Glutamatergic neuron (in vitro differentiated cells): ENCODE data around the gene PTBP3. TPM values are rescaled to one million over a fixed set of nuclear protein-coding genes. Genes with fewer than 3 reads are reported as not detected.

Experiments used
- DNase-seq: peaks from one replicate; pipeline ENCODE4 v3.0.0; 2022
- H3K27ac Mint-ChIP-seq: one replicate; pipeline ENCODE4 v1.8.0; 2020; ENCODE audit warnings: mild to moderate bottlenecking, mixed read lengths, inconsistent platforms; ENCODE audit not compliant: unreplicated experiment
- H3K27me3 Mint-ChIP-seq: one replicate; pipeline ENCODE4 v1.8.0; 2020; ENCODE audit warnings: mild to moderate bottlenecking, moderate library complexity, mixed read lengths, inconsistent platforms; ENCODE audit not compliant: unreplicated experiment
- H3K36me3 Mint-ChIP-seq: one replicate; pipeline ENCODE4 v1.8.0; 2020; ENCODE audit warnings: mild to moderate bottlenecking, mixed read lengths, inconsistent platforms; ENCODE audit not compliant: unreplicated experiment
- H3K4me1 Mint-ChIP-seq: one replicate; pipeline ENCODE4 v1.8.0; 2020; ENCODE audit warnings: mild to moderate bottlenecking, low read depth, mixed read lengths, inconsistent platforms; ENCODE audit not compliant: unreplicated experiment
- H3K4me3 Mint-ChIP-seq: one replicate; pipeline ENCODE4 v1.8.0; 2020; ENCODE audit warnings: mild to moderate bottlenecking, mixed read lengths, inconsistent platforms; ENCODE audit not compliant: unreplicated experiment
- H3K9me3 Mint-ChIP-seq: one replicate; pipeline ENCODE4 v1.8.0; 2020; ENCODE audit warnings: mild to moderate bottlenecking, moderate library complexity, mixed read lengths, inconsistent platforms; ENCODE audit not compliant: unreplicated experiment
- total RNA-seq: library from RNA; stranded (reverse); fragmentation: NEBNext Ultra II Directional; extraction: Animal tissue kit (Norgen Biotek cat#: 25700); gene quantifications from one replicate; pipeline ENCODE4 v1.2.1, GENCODE V29; 2021; ENCODE audit not compliant: unreplicated experiment
- TF ChIP-seq, protein P1 (sequence below): fragments of 200-600 bp; sonication (generic); IDR thresholded peaks from one replicate; pipeline ENCODE4 v1.5.0; 2021; ENCODE audit not compliant: partially characterized antibody, unreplicated experiment

The PTBP3 gene
- total RNA-seq, 1 donor from 2014 or later, result 48.6 TPM

DNA sequence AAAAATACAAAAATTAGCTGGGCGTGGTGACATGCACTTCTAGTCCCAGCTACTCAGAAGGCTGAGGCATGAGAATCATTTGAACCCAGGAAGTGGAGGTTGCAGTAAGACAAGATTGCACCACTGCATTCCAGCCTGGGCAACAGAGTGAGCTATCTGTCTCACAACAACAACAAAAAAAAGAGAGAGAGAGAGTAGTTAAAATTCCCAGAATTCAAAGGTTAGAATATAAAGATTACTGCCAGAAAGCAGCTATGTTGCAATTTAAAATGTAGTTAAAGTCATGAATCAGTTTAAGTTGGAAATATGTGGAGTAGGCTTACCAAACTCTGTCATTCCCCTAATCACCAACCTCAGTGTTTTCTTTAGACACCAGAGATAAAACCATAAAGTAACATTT, 99.7 kb downstream of the PTBP3 start:
- Mint-ChIP-seq H3K9me3 (no peaks in the 10 kb centered on the region), H3K27me3 (no peaks in the 10 kb centered on the region), H3K36me3 (no peaks in the 10 kb centered on the region), H3K4me1 (no peaks in the 10 kb centered on the region), H3K27ac (no peak overlapping the region), H3K4me3 (no peak overlapping the region)
- DNase-seq, result no peak
- TF ChIP-seq, protein P1, sequence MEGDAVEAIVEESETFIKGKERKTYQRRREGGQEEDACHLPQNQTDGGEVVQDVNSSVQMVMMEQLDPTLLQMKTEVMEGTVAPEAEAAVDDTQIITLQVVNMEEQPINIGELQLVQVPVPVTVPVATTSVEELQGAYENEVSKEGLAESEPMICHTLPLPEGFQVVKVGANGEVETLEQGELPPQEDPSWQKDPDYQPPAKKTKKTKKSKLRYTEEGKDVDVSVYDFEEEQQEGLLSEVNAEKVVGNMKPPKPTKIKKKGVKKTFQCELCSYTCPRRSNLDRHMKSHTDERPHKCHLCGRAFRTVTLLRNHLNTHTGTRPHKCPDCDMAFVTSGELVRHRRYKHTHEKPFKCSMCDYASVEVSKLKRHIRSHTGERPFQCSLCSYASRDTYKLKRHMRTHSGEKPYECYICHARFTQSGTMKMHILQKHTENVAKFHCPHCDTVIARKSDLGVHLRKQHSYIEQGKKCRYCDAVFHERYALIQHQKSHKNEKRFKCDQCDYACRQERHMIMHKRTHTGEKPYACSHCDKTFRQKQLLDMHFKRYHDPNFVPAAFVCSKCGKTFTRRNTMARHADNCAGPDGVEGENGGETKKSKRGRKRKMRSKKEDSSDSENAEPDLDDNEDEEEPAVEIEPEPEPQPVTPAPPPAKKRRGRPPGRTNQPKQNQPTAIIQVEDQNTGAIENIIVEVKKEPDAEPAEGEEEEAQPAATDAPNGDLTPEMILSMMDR, result no peak

DNA sequence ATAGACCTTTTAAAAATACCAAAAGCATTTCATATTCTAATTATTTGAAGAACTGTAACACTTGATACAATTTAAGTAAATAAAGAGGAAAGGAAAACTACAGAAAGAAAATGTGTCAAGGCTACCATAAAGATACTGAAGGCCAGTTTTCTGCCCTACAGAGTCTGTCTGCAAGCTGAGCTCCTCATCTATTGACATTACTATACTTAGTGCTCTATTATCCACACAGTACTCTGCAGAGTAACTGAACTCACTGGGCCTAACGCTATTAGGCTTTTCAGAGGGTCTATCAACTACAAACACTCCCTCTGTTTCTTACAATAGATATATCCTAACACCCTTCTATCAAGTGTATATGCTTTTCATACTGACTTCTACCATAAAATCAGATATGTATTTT, 101.2 kb downstream of the PTBP3 start:
- Mint-ChIP-seq H3K27me3 (no peaks in the 10 kb centered on the region), H3K4me3 (no peak overlapping the region), H3K27ac (no peak overlapping the region), H3K36me3 (no peaks in the 10 kb centered on the region), H3K9me3 (no peaks in the 10 kb centered on the region), H3K4me1 (no peaks in the 10 kb centered on the region)
- TF ChIP-seq, protein P1, result no peak
- no peak for DNase-seq

DNA sequence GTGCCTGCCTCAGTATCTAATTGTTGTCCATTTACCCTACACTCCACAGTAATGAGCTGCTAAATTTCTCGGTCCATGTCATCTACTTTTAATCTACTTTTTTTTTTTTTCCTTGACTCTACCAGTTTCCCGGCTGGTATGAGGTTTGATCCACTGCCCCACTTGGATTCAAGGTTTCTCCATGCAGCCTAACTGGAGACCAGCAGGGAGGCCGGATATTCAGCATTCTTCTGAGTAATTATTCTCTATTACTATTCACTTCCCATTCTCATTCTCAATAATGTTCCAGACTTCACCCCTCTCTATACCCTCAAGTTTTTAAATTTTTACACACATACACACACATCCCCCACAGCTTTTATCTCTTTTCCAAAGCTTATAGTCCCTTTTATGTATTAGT, 107.3 kb downstream of the PTBP3 start:
- Mint-ChIP-seq H3K27me3 (no peaks in the 10 kb centered on the region), H3K27ac (no peak overlapping the region), H3K9me3 (no peaks in the 10 kb centered on the region), H3K4me1 (no peaks in the 10 kb centered on the region), H3K36me3 (no peaks in the 10 kb centered on the region), H3K4me3 (no peak overlapping the region)
- no peak for DNase-seq
- TF ChIP-seq, protein P1, result no peak

DNA sequence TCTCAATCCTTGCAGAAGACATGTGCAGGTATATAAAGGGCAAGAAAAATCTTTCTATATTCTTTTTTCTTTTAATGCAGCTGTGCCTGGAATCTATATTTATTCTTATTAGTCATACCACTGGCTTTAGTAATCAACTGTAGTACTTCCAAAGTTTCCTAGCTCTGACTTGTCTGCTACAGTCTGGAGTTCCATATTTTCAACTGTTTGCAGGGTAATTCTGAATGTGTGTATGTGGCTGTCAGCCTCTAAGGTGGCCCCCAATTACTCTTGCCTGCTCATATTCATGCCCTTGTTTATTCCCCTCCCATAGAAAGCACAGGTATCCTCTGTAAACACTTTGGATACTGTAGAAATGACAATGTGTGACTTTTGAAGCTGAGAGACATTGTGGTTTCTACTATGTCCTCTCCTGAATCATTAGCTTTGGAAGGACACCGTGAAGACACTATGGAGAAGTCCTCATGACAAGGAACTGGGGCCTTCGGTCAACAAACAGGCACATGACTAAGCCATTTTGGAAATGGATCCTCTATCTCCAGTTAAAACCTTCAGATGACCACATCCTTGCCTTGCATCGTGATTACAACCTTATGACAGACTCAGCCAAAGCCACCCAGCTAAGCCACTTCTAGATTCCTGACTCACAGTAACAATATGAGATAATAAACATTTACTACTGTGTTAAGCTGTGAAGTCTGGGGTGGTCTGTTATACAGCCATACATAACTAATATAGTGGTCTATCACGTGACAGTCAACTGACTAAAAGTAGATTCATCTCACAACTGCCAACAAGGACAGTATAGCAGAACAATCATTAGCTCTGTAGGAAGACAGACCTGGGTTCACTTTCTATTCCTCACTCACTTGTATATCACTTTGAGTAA, 108.8 kb downstream of the PTBP3 start:
- TF ChIP-seq, protein P1, result no peak
- Mint-ChIP-seq H3K36me3 (no peaks in the 10 kb centered on the region), H3K4me1 (no peaks in the 10 kb centered on the region), H3K9me3 (no peaks in the 10 kb centered on the region), H3K27ac (no peak overlapping the region), H3K27me3 (no peaks in the 10 kb centered on the region), H3K4me3 (no peak overlapping the region)
- DNase-seq, result no peak

DNA sequence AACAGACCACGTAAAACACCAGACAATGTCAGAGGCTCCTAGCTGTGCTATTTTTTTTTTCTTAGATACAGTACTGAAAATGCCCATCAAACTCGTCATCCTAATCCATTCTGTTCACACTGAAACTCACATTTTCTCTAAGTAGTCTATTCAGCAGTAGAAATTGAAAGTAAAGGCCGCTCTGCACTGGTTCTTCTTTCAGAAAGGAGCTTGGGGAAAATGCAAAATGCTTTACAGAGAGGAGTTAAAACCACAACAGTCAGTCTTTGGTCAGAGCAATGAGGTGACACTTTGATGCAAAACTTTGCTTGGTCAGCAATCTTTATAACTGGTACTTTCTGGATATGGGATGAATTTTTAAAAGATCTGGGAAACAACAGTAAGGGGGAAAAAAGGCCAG, 114.5 kb downstream of the PTBP3 start:
- H3K27me3 Mint-ChIP-seq, result no peaks in the 10 kb centered on the region
- TF ChIP-seq, protein P1, result no peak
- H3K9me3 Mint-ChIP-seq, result no peaks in the 10 kb centered on the region
- H3K27ac Mint-ChIP-seq, result no peak overlapping the region
- H3K36me3 Mint-ChIP-seq, result no peaks in the 10 kb centered on the region
- H3K4me3 Mint-ChIP-seq, result no peak overlapping the region
- no peaks in the 10 kb centered on the region for H3K4me1 Mint-ChIP-seq
- no peak for DNase-seq
